RPMI8226 (cell line): ENCODE data around the gene ZNF648.
"Not testable (repeated sequence)": the region's sequence is repeated elsewhere in the genome, so short reads cannot be mapped to it uniquely, and the experiment has no call there.

Experiments used
- DNase-seq: peaks from one replicate; pipeline ENCODE4 v3.0.0-alpha.2; 2015

The ZNF648 gene

DNA sequence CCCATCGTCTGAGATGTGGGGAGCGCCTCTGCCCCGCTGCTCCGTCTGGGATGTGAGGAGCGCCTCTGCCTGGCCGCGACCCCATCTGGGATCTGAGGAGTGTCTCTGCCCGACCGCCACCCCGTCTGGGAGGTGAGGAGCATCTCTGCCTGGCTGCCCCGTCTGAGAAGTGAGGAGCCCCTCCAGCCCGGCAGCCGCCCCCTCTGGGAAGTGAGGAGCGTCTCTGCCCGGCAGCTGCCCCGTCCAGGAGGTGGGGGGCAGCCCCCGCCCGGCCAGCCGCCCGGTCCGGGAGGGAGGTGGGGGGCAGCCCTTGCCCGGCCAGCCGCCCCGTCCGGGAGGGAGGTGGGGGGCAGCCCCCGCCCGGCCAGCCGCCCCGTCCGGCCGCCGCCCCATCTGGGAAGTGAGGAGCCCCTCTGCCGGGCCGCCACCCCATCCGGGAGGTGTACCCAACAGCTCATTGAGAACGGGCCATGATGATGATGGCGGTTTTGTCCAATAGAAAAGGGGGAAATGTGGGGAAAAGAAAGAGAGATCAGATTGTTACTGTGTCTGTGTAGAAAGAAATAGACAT, 50.6 kb downstream of the ZNF648 start:
- DNase-seq = not testable (repeated sequence)

DNA sequence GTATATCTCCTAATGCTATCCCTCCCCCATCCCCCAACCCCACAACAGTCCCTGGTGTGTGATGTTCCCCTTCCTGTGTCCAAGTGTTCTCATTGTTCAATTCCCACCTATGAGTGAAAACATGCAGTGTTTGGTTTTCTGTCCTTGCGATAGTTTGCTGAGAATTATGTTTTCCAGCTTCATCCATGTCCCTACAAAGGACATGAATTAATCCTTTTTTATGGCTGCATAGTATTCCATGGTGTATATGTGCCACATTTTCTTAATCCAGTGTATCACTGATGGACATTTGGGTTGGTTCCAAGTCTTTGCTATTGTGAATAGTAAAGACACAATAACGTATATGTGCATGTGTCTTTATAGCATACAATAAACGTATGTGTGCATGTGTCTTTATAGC, 56.1 kb downstream of the ZNF648 start:
- not testable (repeated sequence) for DNase-seq

DNA sequence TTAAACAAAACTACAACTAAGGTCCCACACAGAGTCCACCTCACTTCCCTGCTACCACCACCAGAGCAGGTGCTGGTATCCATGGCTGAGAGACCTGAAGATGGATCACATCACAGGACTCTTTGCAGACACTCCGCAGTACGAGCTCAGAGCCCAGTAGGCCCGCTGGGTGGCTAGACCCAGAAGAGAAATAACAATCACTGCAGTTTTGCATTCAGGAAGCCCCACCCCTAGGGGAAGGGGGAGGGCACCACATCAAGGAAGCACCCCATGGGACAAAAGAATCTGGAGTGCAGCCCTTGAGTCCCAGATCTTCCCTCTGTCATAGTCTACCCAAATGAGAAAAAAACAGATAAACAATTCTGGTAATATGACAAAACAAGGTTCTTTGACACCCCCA, 56.9 kb downstream of the ZNF648 start:
- no peak for DNase-seq
